HL-60 (cell line): ENCODE data around the gene CHTF18.

ENCODE experiments used
- DNase-seq, 2 experiments: peaks; one replicate each; pipeline ENCODE4 v3.0.0-alpha.2; 2010 to 2020; ENCODE audit warnings: low read depth in 1 of 2, low spot score in 1 of 2
- H3K27ac ChIP-seq: fragments of 250-450 bp; sonication (Bioruptor Pico); replicated peaks from 2 replicates; pipeline ENCODE4 v1.5.1; 2020; ENCODE audit warnings: mild to moderate bottlenecking, moderate library complexity
- H3K27me3 ChIP-seq: fragments of 250-450 bp; sonication (Bioruptor Pico); 2 replicates; pipeline ENCODE4 v1.5.1; 2021; ENCODE audit warnings: mild to moderate bottlenecking, moderate library complexity; ENCODE audit not compliant: insufficient read depth, poor library complexity, severe bottlenecking
- H3K4me3 ChIP-seq: replicated peaks from 2 replicates; pipeline ENCODE4 v1.5.1; 2011; ENCODE audit warnings: mild to moderate bottlenecking, control low read depth, low read length; ENCODE audit not compliant: insufficient read depth
- CTCF ChIP-seq: IDR thresholded peaks from one replicate; pipeline ENCODE4 v1.5.1; 2011; ENCODE audit warnings: low read length, control low read depth, inconsistent platforms; ENCODE audit not compliant: insufficient read depth
- GABPA ChIP-seq: IDR thresholded peaks from 2 replicates; pipeline ENCODE4 v1.6.1; 2012; ENCODE audit warnings: low read depth
- POLR2AphosphoS5 ChIP-seq: IDR thresholded peaks from 2 replicates; pipeline ENCODE4 v1.6.1; 2012; ENCODE audit warnings: low read depth
- REST ChIP-seq: IDR thresholded peaks from 2 replicates; pipeline ENCODE4 v1.6.1; 2012; ENCODE audit warnings: low read depth; ENCODE audit not compliant: insufficient replicate concordance
- SPI1 ChIP-seq: IDR thresholded peaks from 2 replicates; pipeline ENCODE4 v1.6.1; 2012; ENCODE audit warnings: low read depth, mild to moderate bottlenecking, borderline replicate concordance

The CHTF18 gene

GRCh38 chr16:804193-805048 is 16.0 kb downstream of the CHTF18 start:
- Histone ChIP-seq H3K4me3 (no peak overlapping the region), H3K27me3 (peaks cover 31% of the 10 kb centered on the region), H3K27ac (no peak overlapping the region)
- no peak for TF ChIP-seq SPI1
- TF ChIP-seq CTCF, result no peak
- no peak for TF ChIP-seq REST
- no peak for TF ChIP-seq POLR2AphosphoS5
- TF ChIP-seq GABPA, result no peak
- DNase-seq, result no peak

GRCh38 chr16:805474-805873 is 17.1 kb downstream of the CHTF18 start:
- H3K27ac ChIP-seq, result no peak overlapping the region
- no peak overlapping the region for H3K4me3 ChIP-seq
- TF ChIP-seq REST, result no peak
- TF ChIP-seq POLR2AphosphoS5, result no peak
- TF ChIP-seq SPI1, result no peak
- TF ChIP-seq GABPA, result no peak
- TF ChIP-seq CTCF, result no peak
- H3K27me3 ChIP-seq, result peaks cover 24% of the 10 kb centered on the region
- DNase-seq, result no peak

- Histone ChIP-seq H3K4me3 (peak overlapping the region; percentile 83), H3K27ac (peak overlapping the region; percentile 93), H3K27me3 (peaks cover 5% of the 10 kb centered on the region)
- DNase-seq, result peak; percentile 90 to 95
- no peak for TF ChIP-seq CTCF
- TF ChIP-seq GABPA, result peak; percentile 87
- peak; percentile 87 for TF ChIP-seq POLR2AphosphoS5
These were observed 19.1 kb downstream of the CHTF18 start for GRCh38 chr16:807347-808084.
